Astrocyte (in vitro differentiated cells and primary cell): ENCODE results near the gene ZNF133.

Experiments
- CTCF ChIP-seq: IDR thresholded peaks from 2 replicates; pipeline ENCODE4 v1.5.1; 2011; ENCODE audit warnings: low read depth, mild to moderate bottlenecking, inconsistent platforms, low read length, moderate library complexity; ENCODE audit not compliant: insufficient read depth
- EZH2 ChIP-seq: IDR thresholded peaks from 2 replicates; pipeline ENCODE4 v1.6.1; 2012; ENCODE audit warnings: mild to moderate bottlenecking, low read length, inconsistent platforms; ENCODE audit not compliant: insufficient read depth

GRCh38 chr20:18326990-18327389 lies 38.7 kb downstream of the ZNF133 start:
- TF ChIP-seq CTCF (no peak), EZH2 (no peak)
